Measurements from ENCODE around the gene PSPH. TPM values are rescaled to one million over a fixed set of nuclear protein-coding genes. Genes with fewer than 3 reads are reported as not detected.

Gene PSPH
- total and polyA plus RNA-seq, 2 donors (not counting 1 experiment from before 2014, with no cell fraction given): 2.0 to 6.2 TPM

DNA sequence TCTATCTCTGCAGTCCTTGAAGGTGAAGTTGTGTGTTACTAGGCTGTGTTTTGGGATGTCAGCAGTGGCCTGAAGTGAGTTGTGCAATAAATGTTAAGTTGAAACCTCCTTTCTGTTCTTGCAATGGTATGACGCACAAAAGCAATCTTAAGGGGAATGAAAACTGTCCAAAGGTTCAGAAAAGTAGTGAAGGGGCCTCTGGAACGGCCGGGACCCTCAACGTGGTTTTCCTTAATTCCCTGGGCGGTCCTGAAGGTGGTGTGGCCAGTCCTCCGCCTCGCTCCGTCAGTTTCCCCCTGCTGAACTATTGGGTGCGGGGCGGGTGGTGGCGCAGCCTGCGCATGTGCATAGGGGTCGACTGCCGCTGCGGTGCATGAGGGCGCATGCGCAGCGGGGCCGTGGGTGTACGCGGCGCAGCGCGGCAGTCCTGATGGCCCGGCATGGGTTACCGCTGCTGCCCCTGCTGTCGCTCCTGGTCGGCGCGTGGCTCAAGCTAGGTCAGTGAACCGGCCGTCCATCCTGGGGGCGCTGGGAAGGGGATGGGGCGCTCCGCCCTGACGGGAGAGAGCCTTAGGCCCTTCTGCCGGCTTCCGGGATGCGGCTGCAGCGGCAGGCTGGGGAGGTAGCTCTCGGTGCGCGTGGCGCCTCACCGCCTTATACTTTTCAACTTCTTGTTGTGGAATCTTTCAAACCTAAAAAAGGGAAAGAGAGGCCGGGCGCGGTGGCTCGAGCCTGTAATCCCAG lies 12.8 kb upstream of the PSPH start, which contains the start of gene SUMF2:
TSS of gene SUMF2 (plus strand) at position 405 of the 744 bp plus-strand sequence. CDS start at position 431, 26 bp downstream.
- H4K20me1 ChIP-seq (ENCODE audit: control insufficient read depth, insufficient read depth, low read length, poor library complexity, severe bottlenecking): no peaks in the 10 kb centered on the region
- H3K27ac ChIP-seq (ENCODE audit: low read length in 2 of 2): peak within 1 kb of the TSS; percentile 59 to 78
- Mint-ChIP-seq H3K27me3 (no peaks in the 10 kb centered on the region), H3K4me3 (peak within 1 kb of the TSS; percentile 86), H3K9me3 (ENCODE audit: insufficient read depth) (no peaks in the 10 kb centered on the region), H3K4me1 (peaks cover 22% of the 10 kb centered on the region), H3K27ac (peak within 1 kb of the TSS; percentile 94)
- H3K4me3 ChIP-seq (ENCODE audit: control extremely low read depth in 1 of 5, extremely low read depth in 1 of 5, insufficient read depth in 1 of 5, low read depth in 2 of 5, low read length in 4 of 5): peak within 1 kb of the TSS; percentile 63 to 94 (median 83)
- ChIA-PET CTCF (interaction anchor here (0.7 to 2.8 kb wide), 5 partner anchors 10 to 810 kb away, joined by 3 to 22 read pairs (median 6); partner anchors contain the start of genes CCT6A and PSPH), POLR2A (interaction anchor here (1.0 to 2.3 kb wide), 2 partner anchors 13 to 30 kb away, joined by 4 to 25 read pairs; partner anchors contain the start of genes CCT6A and PSPH)
- TF ChIP-seq, protein P1, sequence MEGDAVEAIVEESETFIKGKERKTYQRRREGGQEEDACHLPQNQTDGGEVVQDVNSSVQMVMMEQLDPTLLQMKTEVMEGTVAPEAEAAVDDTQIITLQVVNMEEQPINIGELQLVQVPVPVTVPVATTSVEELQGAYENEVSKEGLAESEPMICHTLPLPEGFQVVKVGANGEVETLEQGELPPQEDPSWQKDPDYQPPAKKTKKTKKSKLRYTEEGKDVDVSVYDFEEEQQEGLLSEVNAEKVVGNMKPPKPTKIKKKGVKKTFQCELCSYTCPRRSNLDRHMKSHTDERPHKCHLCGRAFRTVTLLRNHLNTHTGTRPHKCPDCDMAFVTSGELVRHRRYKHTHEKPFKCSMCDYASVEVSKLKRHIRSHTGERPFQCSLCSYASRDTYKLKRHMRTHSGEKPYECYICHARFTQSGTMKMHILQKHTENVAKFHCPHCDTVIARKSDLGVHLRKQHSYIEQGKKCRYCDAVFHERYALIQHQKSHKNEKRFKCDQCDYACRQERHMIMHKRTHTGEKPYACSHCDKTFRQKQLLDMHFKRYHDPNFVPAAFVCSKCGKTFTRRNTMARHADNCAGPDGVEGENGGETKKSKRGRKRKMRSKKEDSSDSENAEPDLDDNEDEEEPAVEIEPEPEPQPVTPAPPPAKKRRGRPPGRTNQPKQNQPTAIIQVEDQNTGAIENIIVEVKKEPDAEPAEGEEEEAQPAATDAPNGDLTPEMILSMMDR (IDR thresholded peaks at IDR 0.05): peak; percentile 21
- no peak for TF ChIP-seq EZH2 (IDR thresholded peaks at IDR 0.05; ENCODE audit: borderline replicate concordance, insufficient read depth, low read depth, low read length, poor library complexity, severe bottlenecking)
- peak within 1 kb of the TSS; percentile 83 for H3K9ac ChIP-seq (ENCODE audit: low read length)
- H2AFZ ChIP-seq (ENCODE audit: insufficient read depth, low read depth, low read length, poor library complexity, severe bottlenecking): peak within 1 kb of the TSS; percentile 97
- ATAC-seq (ENCODE audit: low read depth): peak; percentile 92
- H3K27me3 ChIP-seq (replicated peaks in 1 of 4; ENCODE audit: control extremely low read depth in 1 of 4, control insufficient read depth in 3 of 4, insufficient read depth in 4 of 4, low read length in 3 of 4): no peaks in the 10 kb centered on the region
- peak; percentile 95 for DNase-seq
- peak within 1 kb of the TSS; percentile 87 for H3K4me2 ChIP-seq (replicated peaks; ENCODE audit: low read depth, low read length, poor library complexity, severe bottlenecking)
- peaks cover 17 to 31% of the 10 kb centered on the region in 2 experiments for H3K36me3 ChIP-seq (replicated peaks in 1 of 2; ENCODE audit: control extremely low read depth in 1 of 2, control insufficient read depth in 1 of 2, extremely low read depth in 1 of 2, insufficient read depth in 2 of 2, low read length in 1 of 2)
- H3K4me1 ChIP-seq (ENCODE audit: control insufficient read depth in 2 of 2, insufficient read depth in 2 of 2, low read length in 2 of 2): peaks cover 5 to 12% of the 10 kb centered on the region in 2 donors
- H3K9me3 ChIP-seq (ENCODE audit: control extremely low read depth in 1 of 3, control insufficient read depth in 2 of 3, insufficient read depth in 1 of 3, low read length in 2 of 3): no peaks in the 10 kb centered on the region
- intact Hi-C loops (cut with micrococcal nuclease): loop anchor here (1.0 kb wide), 2 partner anchors 13 to 30 kb away; partner anchors contain the start of genes CCT6A and PSPH
- 2% methylated on average over 44 of the region's 49 CpGs for WGBS (ENCODE audit: insufficient coverage)
- peaks cover 13% of the 10 kb centered on the region for H3K79me2 ChIP-seq (ENCODE audit: control insufficient read depth, insufficient read depth, low read length)

DNA sequence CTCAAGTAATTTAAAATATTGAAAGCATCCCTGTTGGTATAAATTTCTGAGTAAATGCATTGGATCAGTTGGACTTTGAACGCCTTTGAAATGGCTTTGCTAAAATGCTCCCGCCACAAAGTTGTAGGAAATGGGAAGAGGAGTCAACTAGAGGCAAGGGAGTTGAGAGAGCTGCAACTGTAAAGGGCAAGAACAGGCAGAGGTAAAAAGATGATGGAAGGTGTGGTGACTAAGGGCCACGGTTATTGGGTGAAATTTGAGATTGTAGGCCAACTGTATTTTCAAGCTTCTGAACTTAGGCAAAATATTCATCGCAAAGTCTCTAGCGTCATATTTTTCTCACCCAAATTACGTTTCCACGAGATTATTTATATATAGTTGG lies 12.2 kb upstream of the PSPH start:
- intact Hi-C loops (cut with micrococcal nuclease): no loop called here
- Histone ChIP-seq H3K27me3 (replicated peaks in 1 of 4; ENCODE audit: control extremely low read depth in 1 of 4, control insufficient read depth in 3 of 4, insufficient read depth in 4 of 4, low read length in 3 of 4) (no peaks in the 10 kb centered on the region), H3K79me2 (ENCODE audit: control insufficient read depth, insufficient read depth, low read length) (peaks cover 13% of the 10 kb centered on the region), H3K4me1 (ENCODE audit: control insufficient read depth in 2 of 2, insufficient read depth in 2 of 2, low read length in 2 of 2) (peaks cover 5 to 12% of the 10 kb centered on the region in 2 donors), H3K4me3 (ENCODE audit: control extremely low read depth in 1 of 5, extremely low read depth in 1 of 5, insufficient read depth in 1 of 5, low read depth in 2 of 5, low read length in 4 of 5) (peak overlapping the region in 4 of 5 experiments; percentile 77 to 94 (median 88)), H2AFZ (ENCODE audit: insufficient read depth, low read depth, low read length, poor library complexity, severe bottlenecking) (peak overlapping the region; percentile 97), H3K9ac (ENCODE audit: low read length) (peak overlapping the region; percentile 83), H3K9me3 (ENCODE audit: control extremely low read depth in 1 of 3, control insufficient read depth in 2 of 3, insufficient read depth in 1 of 3, low read length in 2 of 3) (no peaks in the 10 kb centered on the region), H3K4me2 (replicated peaks; ENCODE audit: low read depth, low read length, poor library complexity, severe bottlenecking) (peak overlapping the region; percentile 87), H3K27ac (ENCODE audit: low read length in 2 of 2) (peak overlapping the region; percentile 59 to 78), H4K20me1 (ENCODE audit: control insufficient read depth, insufficient read depth, low read length, poor library complexity, severe bottlenecking) (no peaks in the 10 kb centered on the region), H3K36me3 (replicated peaks in 1 of 2; ENCODE audit: control extremely low read depth in 1 of 2, control insufficient read depth in 1 of 2, extremely low read depth in 1 of 2, insufficient read depth in 2 of 2, low read length in 1 of 2) (peaks cover 17 to 34% of the 10 kb centered on the region in 2 experiments)
- 96% methylated on average over 2 of the region's 7 CpGs for WGBS (ENCODE audit: insufficient coverage)
- ATAC-seq (ENCODE audit: low read depth) (no peak), DNase-seq (no peak)
- CTCF ChIA-PET: interaction anchor here (0.9 to 1.7 kb wide), 2 partner anchors 12 to 30 kb away, joined by 3 to 4 read pairs; no protein-coding TSS in a partner anchor
- POLR2A ChIA-PET: no interaction called here
- TF ChIP-seq, protein P1 (IDR thresholded peaks at IDR 0.05): no peak
- TF ChIP-seq EZH2 (IDR thresholded peaks at IDR 0.05; ENCODE audit: borderline replicate concordance, insufficient read depth, low read depth, low read length, poor library complexity, severe bottlenecking): no peak
- H3K27ac Mint-ChIP-seq: peak overlapping the region; percentile 94
- H3K4me1 Mint-ChIP-seq: peaks cover 22% of the 10 kb centered on the region
- H3K27me3 Mint-ChIP-seq: no peaks in the 10 kb centered on the region
- no peaks in the 10 kb centered on the region for H3K9me3 Mint-ChIP-seq (ENCODE audit: insufficient read depth)
- H3K4me3 Mint-ChIP-seq: peak overlapping the region; percentile 86
